Osteoblast (primary cell): Measurements from ENCODE around the gene CCBE1. TPM values are rescaled to one million over a fixed set of nuclear protein-coding genes. Genes with fewer than 3 reads are reported as not detected.

Source experiments
- DNase-seq: peaks from one replicate; pipeline ENCODE4 v3.0.0; 2011; ENCODE audit warnings: low spot score, mixed read lengths; ENCODE audit not compliant: insufficient read length; ENCODE audit errors: missing footprints
- H2AFZ ChIP-seq: 2 replicates; pipeline ENCODE4 v1.6.0; 2011; ENCODE audit warnings: mild to moderate bottlenecking, low read length
- H3K27ac ChIP-seq: 2 replicates; pipeline ENCODE4 v1.5.1; 2011; ENCODE audit warnings: mild to moderate bottlenecking, low read depth, low read length, moderate library complexity
- H3K27me3 ChIP-seq: 2 replicates; pipeline ENCODE4 v1.6.0; 2012; ENCODE audit warnings: mild to moderate bottlenecking, control low read depth, inconsistent platforms, low read length, moderate library complexity; ENCODE audit not compliant: insufficient read depth
- H3K36me3 ChIP-seq: 2 replicates; pipeline ENCODE4 v1.5.1; 2011; ENCODE audit warnings: mild to moderate bottlenecking, low read length, control low read depth, moderate library complexity; ENCODE audit not compliant: insufficient read depth
- H3K4me1 ChIP-seq: 2 replicates; pipeline ENCODE4 v1.5.1; 2011; ENCODE audit warnings: mild to moderate bottlenecking, low read length, control low read depth, moderate library complexity; ENCODE audit not compliant: insufficient read depth
- H3K4me2 ChIP-seq: 2 replicates; pipeline ENCODE4 v1.6.0; 2011; ENCODE audit warnings: mild to moderate bottlenecking, low read length; ENCODE audit not compliant: insufficient read depth
- H3K4me3 ChIP-seq: fragments of 200-600 bp; sonication (generic); 3 replicates; pipeline ENCODE4 v1.5.1; 2012; ENCODE audit warnings: mild to moderate bottlenecking, low read length, inconsistent platforms; ENCODE audit not compliant: insufficient read depth
- H3K79me2 ChIP-seq: 2 replicates; pipeline ENCODE4 v1.6.0; 2012; ENCODE audit warnings: mild to moderate bottlenecking, low read length, control low read depth, inconsistent platforms; ENCODE audit not compliant: insufficient read depth
- H3K9me3 ChIP-seq: 2 replicates; pipeline ENCODE4 v1.5.1; 2011; ENCODE audit warnings: low read depth, low read length, control low read depth
- H4K20me1 ChIP-seq: 2 replicates; pipeline ENCODE4 v1.6.0; 2012; ENCODE audit warnings: mild to moderate bottlenecking, low read length, control low read depth; ENCODE audit not compliant: insufficient read depth
- CTCF ChIP-seq: IDR thresholded peaks from 2 replicates; pipeline ENCODE4 v1.5.1; 2011; ENCODE audit warnings: mild to moderate bottlenecking, low read depth, low read length, moderate library complexity; ENCODE audit errors: extremely low read depth
- total RNA-seq: library from RNA; depleted of rRNA; stranded (reverse); fragments of >200 nt; gene quantifications from 2 replicates; pipeline ENCODE4 v1.2.3, GENCODE V29; 2012

Gene CCBE1
- total RNA-seq, 1 donor = 51.4 TPM

- peaks cover 22% of the 10 kb centered on the region for H3K4me1 ChIP-seq
- no peak overlapping the region for H3K4me3 ChIP-seq
- no peak for DNase-seq
- H3K27me3 ChIP-seq = no peaks in the 10 kb centered on the region
- H3K79me2 ChIP-seq = no peaks in the 10 kb centered on the region
- H3K27ac ChIP-seq = no peak overlapping the region
- no peak for TF ChIP-seq CTCF
- no peak overlapping the region for H3K4me2 ChIP-seq
- no peaks in the 10 kb centered on the region for H4K20me1 ChIP-seq
- no peaks in the 10 kb centered on the region for H3K36me3 ChIP-seq
- H3K9me3 ChIP-seq = no peaks in the 10 kb centered on the region
- H2AFZ ChIP-seq = no peak overlapping the region
Observed at GRCh38 chr18:59712311-59712710, 15.1 kb upstream of the CCBE1 start.

GRCh38 chr18:59708988-59709387 is 11.8 kb upstream of the CCBE1 start:
- H3K4me1 ChIP-seq = no peaks in the 10 kb centered on the region
- TF ChIP-seq CTCF = no peak

GRCh38 chr18:59707306-59707705 is 10.1 kb upstream of the CCBE1 start:
- Histone ChIP-seq H3K9me3 (no peaks in the 10 kb centered on the region), H3K4me1 (no peaks in the 10 kb centered on the region), H3K4me3 (no peak overlapping the region), H3K4me2 (no peak overlapping the region), H3K79me2 (no peaks in the 10 kb centered on the region), H4K20me1 (no peaks in the 10 kb centered on the region), H3K36me3 (no peaks in the 10 kb centered on the region), H3K27me3 (no peaks in the 10 kb centered on the region), H2AFZ (no peak overlapping the region), H3K27ac (no peak overlapping the region)
- no peak for DNase-seq
- no peak for TF ChIP-seq CTCF

More at GRCh38 chr18:59708988-59709387, 11.8 kb upstream of the CCBE1 start:
- Histone ChIP-seq H3K27me3 (no peaks in the 10 kb centered on the region), H4K20me1 (no peaks in the 10 kb centered on the region), H3K4me3 (no peak overlapping the region), H3K36me3 (no peaks in the 10 kb centered on the region), H3K4me2 (no peak overlapping the region), H3K27ac (no peak overlapping the region), H3K9me3 (no peaks in the 10 kb centered on the region), H3K79me2 (no peaks in the 10 kb centered on the region), H2AFZ (no peak overlapping the region)
- no peak for DNase-seq

GRCh38 chr18:59706499-59706898 is 9.3 kb upstream of the CCBE1 start:
- no peaks in the 10 kb centered on the region for H3K36me3 ChIP-seq
- no peak overlapping the region for H2AFZ ChIP-seq
- H3K4me2 ChIP-seq = no peak overlapping the region
- no peak for DNase-seq
- no peak for TF ChIP-seq CTCF
- no peaks in the 10 kb centered on the region for H3K9me3 ChIP-seq
- H3K4me3 ChIP-seq = no peak overlapping the region
- H3K79me2 ChIP-seq = no peaks in the 10 kb centered on the region
- H3K4me1 ChIP-seq = no peaks in the 10 kb centered on the region
- H4K20me1 ChIP-seq = no peaks in the 10 kb centered on the region
- H3K27me3 ChIP-seq = no peaks in the 10 kb centered on the region
- no peak overlapping the region for H3K27ac ChIP-seq
